ENCODE results near the gene MYH16. TPM values are rescaled to one million over a fixed set of nuclear protein-coding genes. Genes with fewer than 3 reads are reported as not detected.

MYH16 gene
- total and polyA plus RNA-seq, 4 donors, result not detected

- no peak overlapping the region for H3K4me3 ChIP-seq (ENCODE audit: low read depth in 1 of 3, low read length in 3 of 3)
- peaks cover 15 to 30% (median 23%) of the 10 kb centered on the region in 4 donors for H3K4me1 ChIP-seq (ENCODE audit: control insufficient read depth in 4 of 4, insufficient read depth in 4 of 4, low read length in 3 of 4)
- no peaks in the 10 kb centered on the region for H3K36me3 ChIP-seq (ENCODE audit: control insufficient read depth in 4 of 4, insufficient read depth in 3 of 4, low read depth in 1 of 4, low read length in 3 of 4)
- TF ChIP-seq MAX (IDR thresholded peaks at IDR 0.05) (no peak), RAD21 (IDR thresholded peaks at IDR 0.05) (no peak), FOXA2 (IDR thresholded peaks at IDR 0.05) (no peak), NR2F2 (IDR thresholded peaks at IDR 0.05) (no peak), YY1 (IDR thresholded peaks at IDR 0.05) (no peak), GABPA (IDR thresholded peaks at IDR 0.05 in 1 of 2, conservative IDR thresholded peaks at IDR 0.05 in 1 of 2) (no peak), SP1 (IDR thresholded peaks at IDR 0.05) (no peak), EGR1 (IDR thresholded peaks at IDR 0.05; ENCODE audit: low read depth in 2 of 2) (no peak), TAF1 (conservative IDR thresholded peaks at IDR 0.05) (no peak), REST (IDR thresholded peaks at IDR 0.05) (no peak), RXRA (IDR thresholded peaks at IDR 0.05) (no peak), HNF4G (IDR thresholded peaks at IDR 0.05) (no peak), ATF3 (IDR thresholded peaks at IDR 0.05) (no peak), FOXA1 (IDR thresholded peaks at IDR 0.05) (no peak), JUND (IDR thresholded peaks at IDR 0.05) (no peak), HNF4A (conservative IDR thresholded peaks at IDR 0.05) (no peak)
- TF ChIP-seq, protein P1, sequence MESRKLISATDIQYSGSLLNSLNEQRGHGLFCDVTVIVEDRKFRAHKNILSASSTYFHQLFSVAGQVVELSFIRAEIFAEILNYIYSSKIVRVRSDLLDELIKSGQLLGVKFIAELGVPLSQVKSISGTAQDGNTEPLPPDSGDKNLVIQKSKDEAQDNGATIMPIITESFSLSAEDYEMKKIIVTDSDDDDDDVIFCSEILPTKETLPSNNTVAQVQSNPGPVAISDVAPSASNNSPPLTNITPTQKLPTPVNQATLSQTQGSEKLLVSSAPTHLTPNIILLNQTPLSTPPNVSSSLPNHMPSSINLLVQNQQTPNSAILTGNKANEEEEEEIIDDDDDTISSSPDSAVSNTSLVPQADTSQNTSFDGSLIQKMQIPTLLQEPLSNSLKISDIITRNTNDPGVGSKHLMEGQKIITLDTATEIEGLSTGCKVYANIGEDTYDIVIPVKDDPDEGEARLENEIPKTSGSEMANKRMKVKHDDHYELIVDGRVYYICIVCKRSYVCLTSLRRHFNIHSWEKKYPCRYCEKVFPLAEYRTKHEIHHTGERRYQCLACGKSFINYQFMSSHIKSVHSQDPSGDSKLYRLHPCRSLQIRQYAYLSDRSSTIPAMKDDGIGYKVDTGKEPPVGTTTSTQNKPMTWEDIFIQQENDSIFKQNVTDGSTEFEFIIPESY (IDR thresholded peaks at IDR 0.05), result no peak
- TF ChIP-seq, protein P2, sequence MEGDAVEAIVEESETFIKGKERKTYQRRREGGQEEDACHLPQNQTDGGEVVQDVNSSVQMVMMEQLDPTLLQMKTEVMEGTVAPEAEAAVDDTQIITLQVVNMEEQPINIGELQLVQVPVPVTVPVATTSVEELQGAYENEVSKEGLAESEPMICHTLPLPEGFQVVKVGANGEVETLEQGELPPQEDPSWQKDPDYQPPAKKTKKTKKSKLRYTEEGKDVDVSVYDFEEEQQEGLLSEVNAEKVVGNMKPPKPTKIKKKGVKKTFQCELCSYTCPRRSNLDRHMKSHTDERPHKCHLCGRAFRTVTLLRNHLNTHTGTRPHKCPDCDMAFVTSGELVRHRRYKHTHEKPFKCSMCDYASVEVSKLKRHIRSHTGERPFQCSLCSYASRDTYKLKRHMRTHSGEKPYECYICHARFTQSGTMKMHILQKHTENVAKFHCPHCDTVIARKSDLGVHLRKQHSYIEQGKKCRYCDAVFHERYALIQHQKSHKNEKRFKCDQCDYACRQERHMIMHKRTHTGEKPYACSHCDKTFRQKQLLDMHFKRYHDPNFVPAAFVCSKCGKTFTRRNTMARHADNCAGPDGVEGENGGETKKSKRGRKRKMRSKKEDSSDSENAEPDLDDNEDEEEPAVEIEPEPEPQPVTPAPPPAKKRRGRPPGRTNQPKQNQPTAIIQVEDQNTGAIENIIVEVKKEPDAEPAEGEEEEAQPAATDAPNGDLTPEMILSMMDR (IDR thresholded peaks at IDR 0.05; ENCODE audit: low read depth, low read length, missing input control), result no peak
- DNase-seq (ENCODE audit: low spot score), result no peak
- 97% methylated on average over 14 of the region's 14 CpGs for WGBS
- H3K27me3 ChIP-seq (ENCODE audit: control insufficient read depth in 4 of 4, insufficient read depth in 4 of 4, low read length in 3 of 4), result no peaks in the 10 kb centered on the region
- no peak overlapping the region for H3K27ac ChIP-seq (ENCODE audit: low read depth in 1 of 2, low read length in 2 of 2)
- no peaks in the 10 kb centered on the region for H3K9me3 ChIP-seq (ENCODE audit: control insufficient read depth in 4 of 4, low read length in 3 of 4)
- no peak overlapping the region for H3K9ac ChIP-seq (ENCODE audit: low read depth in 1 of 2, low read length in 2 of 2)
Measured at GRCh38 chr7:99324559-99324958, 51.9 kb downstream of the MYH16 start.
